Dermis blood vessel endothelial cell (primary cell): Measurements from ENCODE around the gene ATP1A4. TPM values are rescaled to one million over a fixed set of nuclear protein-coding genes. Genes with fewer than 3 reads are reported as not detected.

Experiments
- DNase-seq: peaks from one replicate; pipeline ENCODE4 v3.0.0; 2010
- total RNA-seq: library from RNA; depleted of rRNA; stranded (reverse); fragments of >200 nt; gene quantifications from 2 replicates; pipeline ENCODE4 v1.2.3, GENCODE V29; 2014

Gene ATP1A4
- total RNA-seq, 1 donor from 2014 or later, result not detected

DNA sequence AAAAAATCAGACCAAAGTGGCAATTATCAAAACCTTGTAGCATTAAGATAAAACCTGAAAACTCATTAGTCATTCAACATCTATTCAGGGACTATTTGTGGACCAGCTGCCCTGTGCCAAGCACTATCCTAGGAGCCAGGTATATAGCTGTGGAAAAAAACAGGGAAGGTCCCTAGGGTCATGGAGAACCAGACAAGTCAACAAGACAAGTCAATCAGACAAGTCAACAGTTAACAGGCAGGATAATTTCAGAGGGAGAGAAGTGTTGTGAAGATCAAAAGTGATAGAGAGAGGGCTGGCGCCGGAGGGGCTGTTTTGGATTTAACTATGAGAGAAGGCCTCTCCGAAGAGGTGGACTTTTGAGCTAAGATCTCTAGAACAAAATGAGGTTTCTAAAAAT lies 3.3 kb upstream of the ATP1A4 start:
- DNase-seq, result no peak

DNA sequence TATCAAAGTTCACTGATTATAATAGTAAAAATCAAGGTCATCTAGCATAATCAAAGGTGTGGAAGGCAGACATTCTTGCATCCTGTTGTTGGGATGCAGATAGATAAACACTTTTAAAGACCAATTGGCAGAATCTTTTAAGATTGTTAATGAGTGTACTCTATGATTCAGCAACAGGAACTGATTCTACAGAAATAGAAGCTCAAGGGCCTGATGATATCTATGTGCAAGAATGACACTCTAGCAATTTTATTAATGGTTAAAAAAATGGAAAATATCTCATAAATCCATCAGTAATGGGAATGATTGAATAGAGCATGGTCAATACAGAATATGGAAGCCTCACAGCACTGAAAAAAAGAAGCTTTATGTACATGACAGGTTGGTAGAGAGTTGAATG lies 2.2 kb upstream of the ATP1A4 start:
- DNase-seq, result no peak

DNA sequence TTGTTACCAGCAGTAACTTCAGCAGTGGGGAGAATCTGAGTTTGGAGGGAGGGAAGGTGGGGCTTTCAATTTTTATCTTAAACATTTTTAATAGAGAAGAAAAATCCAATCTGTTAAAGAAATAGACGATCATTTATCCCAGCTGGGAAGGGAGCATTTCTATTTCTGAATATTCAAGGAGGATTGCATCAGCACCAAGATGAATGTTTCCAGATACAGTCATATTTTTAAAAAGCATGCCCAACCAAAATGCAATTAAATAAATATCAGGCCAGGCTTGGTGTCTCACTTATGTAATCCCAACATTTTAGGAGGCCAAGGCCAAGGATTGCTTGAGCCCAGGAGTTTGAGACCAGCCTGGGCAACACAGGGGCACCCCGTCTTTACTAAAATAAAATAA lies 1.7 kb upstream of the ATP1A4 start:
- DNase-seq, result no peak

DNA sequence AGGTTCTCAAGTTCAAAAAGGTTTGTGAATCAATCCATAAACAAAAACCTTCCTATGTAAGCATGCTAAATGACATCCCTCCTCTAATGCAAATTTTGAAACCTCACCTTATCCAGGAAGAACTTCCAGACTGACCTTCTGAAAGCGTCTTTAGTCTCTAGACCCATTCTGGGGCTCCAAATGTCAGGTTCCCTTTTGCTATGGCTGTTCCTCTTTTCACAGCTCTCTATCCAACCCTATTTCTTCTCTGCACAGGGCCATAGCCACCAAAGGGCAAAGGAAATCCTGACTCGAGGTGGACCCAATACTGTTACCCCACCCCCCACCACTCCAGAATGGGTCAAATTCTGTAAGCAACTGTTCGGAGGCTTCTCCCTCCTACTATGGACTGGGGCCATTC lies 3.4 kb downstream of the ATP1A4 start:
- DNase-seq, result no peak

GRCh38 chr1:160156361-160156760 lies 5.0 kb downstream of the ATP1A4 start:
- no peak for DNase-seq

DNA sequence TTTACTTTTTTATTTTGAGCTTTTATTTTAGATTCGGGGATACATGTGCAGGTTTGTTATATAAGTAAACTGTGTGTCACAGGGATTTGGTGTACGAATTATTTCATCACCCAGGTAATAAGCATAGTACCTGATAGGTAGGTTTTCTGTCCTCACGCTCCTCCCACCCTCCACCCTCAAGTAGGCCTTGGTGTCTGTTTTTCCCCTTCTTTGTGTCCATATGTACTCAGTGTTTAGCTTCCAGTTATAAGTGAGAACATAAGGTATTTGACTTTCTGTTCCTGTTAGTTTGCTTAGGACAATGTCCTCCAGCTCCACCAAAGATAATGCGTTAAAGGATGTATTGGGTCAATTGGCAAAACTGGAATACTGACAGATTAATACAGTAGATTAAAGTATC lies 5.8 kb downstream of the ATP1A4 start:
- no peak for DNase-seq

DNA sequence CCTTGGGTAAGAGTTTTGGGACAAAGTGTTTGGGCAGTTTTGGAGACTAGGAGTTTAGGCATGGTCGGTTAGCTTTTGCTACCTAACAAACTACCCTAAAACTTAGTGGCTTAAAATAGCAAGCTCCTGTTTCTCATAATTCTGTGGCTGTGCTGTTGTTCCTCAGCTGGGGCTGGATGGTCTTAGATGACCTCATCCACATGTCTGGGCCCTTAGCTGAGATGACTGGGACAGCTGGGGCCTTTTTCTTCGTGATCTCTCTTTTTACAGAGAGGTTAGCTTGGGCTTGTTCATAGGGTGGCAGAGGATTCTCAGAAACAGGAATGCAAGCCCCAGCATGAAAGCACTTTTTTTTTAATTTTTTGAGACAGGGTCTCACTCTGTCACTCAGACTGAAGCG lies 6.6 kb downstream of the ATP1A4 start:
- DNase-seq, result no peak

DNA sequence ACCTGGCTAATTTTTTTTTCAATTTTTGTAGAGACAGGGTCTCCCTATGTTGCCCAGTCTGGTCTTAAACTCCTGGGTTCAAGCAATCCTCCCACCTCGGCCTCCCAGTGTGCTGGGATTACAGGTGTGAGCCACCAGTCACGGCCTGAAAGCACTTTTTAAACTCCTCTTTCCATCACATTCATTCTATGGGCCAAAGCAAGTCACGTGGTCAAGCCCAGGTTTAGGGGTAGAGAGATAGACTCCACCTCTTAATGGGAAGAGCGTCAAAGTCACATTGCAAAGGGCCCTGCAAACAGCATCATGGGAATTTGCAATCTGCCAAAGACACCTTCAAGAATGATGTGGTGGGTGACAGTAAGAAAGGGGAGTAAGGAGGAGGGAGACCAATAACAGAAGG lies 7.1 kb downstream of the ATP1A4 start:
- no peak for DNase-seq

DNA sequence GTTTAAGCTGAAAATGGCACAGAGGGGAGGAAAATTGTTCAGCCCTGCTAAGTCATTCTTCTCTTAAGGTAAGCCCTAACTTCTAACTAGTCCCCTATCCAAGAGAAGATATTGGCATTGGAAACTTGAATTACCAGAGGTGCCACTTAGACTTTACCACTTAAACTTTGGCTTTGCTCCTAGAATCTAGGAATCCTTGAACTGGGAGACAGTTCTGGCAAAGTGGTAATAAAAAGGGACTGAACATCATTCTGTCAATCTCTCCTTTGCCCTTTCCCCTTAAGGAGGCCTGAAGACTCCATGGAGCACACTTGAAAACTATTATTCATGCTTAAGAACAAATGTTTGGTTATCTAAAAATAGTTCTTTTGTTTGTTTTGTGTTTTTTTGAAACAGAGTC lies 8.4 kb downstream of the ATP1A4 start:
- DNase-seq, result no peak

DNA sequence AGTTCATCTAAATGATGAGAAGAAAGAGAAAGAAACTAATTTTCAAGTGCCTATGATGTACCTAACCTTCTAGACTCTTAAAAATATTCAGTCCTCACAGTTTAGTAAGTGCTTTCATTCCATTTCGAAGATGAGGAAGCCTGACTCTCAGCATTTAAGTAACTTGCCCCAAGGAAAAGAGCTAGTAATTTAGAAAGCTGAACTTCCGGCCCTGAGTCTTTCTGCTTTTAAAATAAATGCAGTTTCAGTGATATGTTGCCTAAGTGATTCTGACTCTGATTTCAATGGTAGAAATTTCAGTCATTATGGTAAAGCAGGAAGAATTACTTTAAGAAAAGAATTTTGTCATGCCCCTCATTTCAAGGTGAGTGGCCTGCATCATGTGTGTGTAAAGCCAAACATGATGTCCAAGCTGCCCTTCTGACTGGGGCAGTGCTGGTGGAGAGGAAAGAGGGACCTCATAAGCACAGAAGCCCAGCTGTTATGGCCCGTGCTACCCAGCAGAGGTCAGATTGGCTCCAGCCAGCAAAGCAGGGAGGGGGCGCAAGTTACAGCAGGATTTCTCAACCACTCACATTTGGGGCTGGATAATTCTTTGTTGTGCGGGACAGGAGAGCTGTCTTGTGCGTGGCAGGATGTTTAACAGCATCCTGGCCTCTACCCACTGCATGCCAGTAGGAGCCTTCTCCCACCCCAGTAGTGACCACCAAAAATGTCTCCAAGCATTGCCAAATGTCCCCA lies 10.7 kb downstream of the ATP1A4 start:
- peak; percentile 60 for DNase-seq

DNA sequence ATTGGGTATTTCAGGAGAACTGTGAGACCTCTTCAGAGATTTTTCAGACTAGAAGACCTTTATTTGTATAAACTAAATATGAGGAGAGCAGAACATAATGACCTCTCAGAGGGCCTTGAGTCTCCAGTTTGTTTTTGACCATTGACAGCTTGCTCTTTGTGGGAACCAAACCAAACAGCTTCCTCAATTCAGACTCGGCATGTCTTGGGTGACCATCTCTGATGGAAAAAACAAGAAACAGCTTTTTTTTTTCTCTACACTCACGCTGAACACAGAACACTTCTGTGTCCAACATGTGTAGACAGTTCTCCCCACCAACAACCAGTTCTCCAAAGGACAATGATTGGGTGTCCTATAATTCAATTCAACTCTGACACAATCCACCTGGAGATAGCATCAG lies 11.5 kb downstream of the ATP1A4 start:
- DNase-seq, result no peak

GRCh38 chr1:160163615-160164014 lies 12.2 kb downstream of the ATP1A4 start:
- DNase-seq, result no peak

DNA sequence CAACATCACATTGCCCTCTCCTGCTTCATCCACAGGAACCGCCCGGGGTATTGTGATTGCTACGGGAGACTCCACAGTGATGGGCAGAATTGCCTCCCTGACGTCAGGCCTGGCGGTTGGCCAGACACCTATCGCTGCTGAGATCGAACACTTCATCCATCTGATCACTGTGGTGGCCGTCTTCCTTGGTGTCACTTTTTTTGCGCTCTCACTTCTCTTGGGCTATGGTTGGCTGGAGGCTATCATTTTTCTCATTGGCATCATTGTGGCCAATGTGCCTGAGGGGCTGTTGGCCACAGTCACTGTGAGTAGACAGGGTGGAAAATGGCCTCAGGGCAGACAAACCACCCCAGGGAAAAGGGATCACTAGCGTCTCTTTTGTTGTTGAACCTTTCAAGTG lies 12.7 kb downstream of the ATP1A4 start:
- DNase-seq, result no peak

DNA sequence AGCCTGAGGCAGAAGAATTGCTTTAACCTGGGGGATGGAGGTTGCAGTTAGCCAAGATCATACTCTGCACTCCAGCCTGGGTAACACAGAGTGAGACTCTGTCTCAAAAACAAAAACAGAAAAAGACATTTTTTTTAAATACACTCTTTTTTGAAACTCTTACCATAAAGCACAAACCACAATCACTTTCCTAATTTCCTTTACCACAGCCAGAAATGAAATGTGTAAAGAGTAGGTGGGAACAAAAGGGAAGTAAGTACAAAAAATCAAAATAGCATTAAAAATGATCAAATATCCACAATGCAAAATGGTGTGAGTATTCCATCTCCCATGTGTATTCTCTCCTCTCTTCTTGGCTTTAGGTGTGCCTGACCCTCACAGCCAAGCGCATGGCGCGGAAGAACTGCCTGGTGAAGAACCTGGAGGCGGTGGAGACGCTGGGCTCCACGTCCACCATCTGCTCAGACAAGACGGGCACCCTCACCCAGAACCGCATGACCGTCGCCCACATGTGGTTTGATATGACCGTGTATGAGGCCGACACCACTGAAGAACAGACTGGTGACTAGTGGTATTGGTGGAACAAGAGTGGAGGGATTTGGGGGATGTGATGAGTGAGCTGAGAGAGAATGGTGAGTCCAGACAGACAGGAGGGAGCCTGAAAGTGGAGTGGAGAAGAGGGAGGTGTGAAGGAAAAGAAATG lies 14.9 kb downstream of the ATP1A4 start:
- DNase-seq, result no peak

GRCh38 chr1:160167056-160167455 lies 15.7 kb downstream of the ATP1A4 start:
- DNase-seq, result no peak

- DNase-seq, result no peak
Observed at GRCh38 chr1:160167580-160167979, 16.2 kb downstream of the ATP1A4 start.

DNA sequence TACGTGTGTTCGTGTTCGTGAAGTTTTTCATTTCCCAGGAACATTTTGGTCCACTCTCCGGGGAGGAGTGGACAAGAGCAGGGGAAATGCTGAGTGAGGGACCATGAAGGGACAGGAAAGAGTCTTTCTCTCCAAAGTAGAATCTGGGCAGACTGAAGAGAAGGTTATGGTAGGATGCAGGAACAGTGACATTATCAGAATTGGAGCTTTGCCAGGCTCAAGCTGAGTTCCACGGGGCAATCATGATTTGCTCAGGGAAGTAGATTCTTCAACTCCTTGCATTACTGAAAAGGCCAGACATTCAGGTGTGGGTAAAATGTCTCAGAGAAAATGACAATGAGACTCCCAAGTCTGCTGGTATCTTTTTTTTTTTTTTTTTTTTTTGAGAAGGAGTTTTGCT lies 16.6 kb downstream of the ATP1A4 start:
- no peak for DNase-seq

GRCh38 chr1:160168609-160169369 lies 17.4 kb downstream of the ATP1A4 start:
- no peak for DNase-seq

GRCh38 chr1:160169553-160170399 lies 18.4 kb downstream of the ATP1A4 start:
- DNase-seq, result no peak

DNA sequence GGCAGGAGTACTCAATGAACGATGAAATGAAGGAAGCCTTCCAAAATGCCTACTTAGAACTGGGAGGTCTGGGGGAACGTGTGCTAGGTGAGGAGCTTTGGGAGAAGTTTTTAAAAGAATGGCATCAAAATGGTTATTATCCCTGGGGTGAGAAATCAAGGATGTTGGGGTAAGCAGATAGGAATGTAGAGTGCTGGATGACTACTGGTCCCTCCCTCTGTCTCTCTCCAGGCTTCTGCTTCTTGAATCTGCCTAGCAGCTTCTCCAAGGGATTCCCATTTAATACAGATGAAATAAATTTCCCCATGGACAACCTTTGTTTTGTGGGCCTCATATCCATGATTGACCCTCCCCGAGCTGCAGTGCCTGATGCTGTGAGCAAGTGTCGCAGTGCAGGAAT lies 20.0 kb downstream of the ATP1A4 start:
- no peak for DNase-seq

DNA sequence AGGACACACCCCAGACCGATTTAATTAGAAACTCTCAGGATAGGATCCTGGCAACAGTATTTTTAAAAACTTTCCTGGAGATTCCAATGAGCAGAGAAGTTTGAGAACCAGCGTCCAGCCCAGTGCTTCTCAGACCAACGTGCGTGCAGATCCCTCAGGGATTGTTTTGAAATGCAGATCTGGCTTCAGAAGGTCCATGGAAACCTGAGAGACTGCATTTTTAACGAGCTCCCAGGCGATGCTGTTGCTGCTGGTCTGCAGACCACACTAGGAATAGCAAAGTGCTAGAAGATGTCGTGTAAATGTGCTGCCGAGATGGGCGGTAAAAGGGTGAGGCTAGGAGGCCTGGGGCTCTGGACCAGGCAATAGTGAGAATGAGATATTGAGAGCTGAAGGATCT lies 20.6 kb downstream of the ATP1A4 start:
- no peak for DNase-seq

- no peak for DNase-seq
Observed at GRCh38 chr1:160177231-160177630, 25.8 kb downstream of the ATP1A4 start.

DNA sequence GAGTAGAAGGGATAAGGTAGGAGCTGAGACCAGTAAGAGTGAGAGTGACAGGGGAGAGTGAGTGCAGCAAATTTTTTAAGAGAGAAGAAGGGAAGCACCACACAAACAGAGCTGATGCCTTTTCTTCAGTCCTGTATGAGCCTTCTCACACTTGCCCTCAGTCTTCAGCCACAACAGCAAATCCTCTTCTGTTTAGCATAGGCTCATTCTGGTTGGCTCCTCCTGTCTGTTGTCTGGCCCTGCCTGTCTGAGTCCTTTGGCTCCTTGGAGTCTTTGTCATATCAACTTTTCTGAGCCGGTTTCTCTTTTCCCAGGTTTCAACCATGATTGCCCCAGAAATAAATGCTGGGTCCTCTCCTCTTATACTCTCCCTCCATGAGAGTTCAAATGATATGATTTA lies 26.3 kb downstream of the ATP1A4 start:
- DNase-seq, result no peak
